C4-2B (cell line): ENCODE data around the gene NT5C1A.

Experiments
- H3K27ac ChIP-seq: fragments of 450-650 bp; 2 replicates; pipeline ENCODE4 v1.5.1; 2017
- CTCF ChIP-seq: fragments of 450-650 bp; conservative IDR thresholded peaks from 2 replicates; pipeline ENCODE4 v1.5.1; 2017; ENCODE audit warnings: mild to moderate bottlenecking
- ZFX ChIP-seq: fragments of 450-650 bp; IDR thresholded peaks from 2 replicates; pipeline ENCODE4 v1.6.1; 2017

Gene NT5C1A

GRCh38 chr1:39690225-39690624 is 18.3 kb upstream of the NT5C1A start:
- no peak for TF ChIP-seq CTCF
- TF ChIP-seq ZFX = no peak
- H3K27ac ChIP-seq = no peak overlapping the region

GRCh38 chr1:39689635-39690034 is 17.7 kb upstream of the NT5C1A start:
- TF ChIP-seq ZFX (no peak), CTCF (no peak)
- no peak overlapping the region for H3K27ac ChIP-seq

- no peak for TF ChIP-seq ZFX
- TF ChIP-seq CTCF = no peak
- no peak overlapping the region for H3K27ac ChIP-seq
Observed at GRCh38 chr1:39689214-39689613, 17.3 kb upstream of the NT5C1A start.

GRCh38 chr1:39688706-39689105 is 16.8 kb upstream of the NT5C1A start:
- TF ChIP-seq CTCF = no peak
- TF ChIP-seq ZFX = no peak
- H3K27ac ChIP-seq = no peak overlapping the region

GRCh38 chr1:39687243-39687642 is 15.3 kb upstream of the NT5C1A start:
- H3K27ac ChIP-seq = no peak overlapping the region
- TF ChIP-seq ZFX (no peak), CTCF (no peak)

GRCh38 chr1:39685071-39685470 is 13.2 kb upstream of the NT5C1A start:
- no peak for TF ChIP-seq CTCF
- no peak for TF ChIP-seq ZFX
- no peak overlapping the region for H3K27ac ChIP-seq

- no peak for TF ChIP-seq CTCF
- TF ChIP-seq ZFX = no peak
- H3K27ac ChIP-seq = no peak overlapping the region
Observed at GRCh38 chr1:39684313-39684664, 12.4 kb upstream of the NT5C1A start.
